C4-2B (cell line): Measurements from ENCODE around the gene NPTXR.

Experiments
- ZFX ChIP-seq: fragments of 450-650 bp; IDR thresholded peaks from 2 replicates; pipeline ENCODE4 v1.6.1; 2017
- TF ChIP-seq, protein P1 (sequence below): fragments of 450-650 bp; conservative IDR thresholded peaks from 2 replicates; pipeline ENCODE4 v1.5.1; 2017; ENCODE audit warnings: mild to moderate bottlenecking

DNA sequence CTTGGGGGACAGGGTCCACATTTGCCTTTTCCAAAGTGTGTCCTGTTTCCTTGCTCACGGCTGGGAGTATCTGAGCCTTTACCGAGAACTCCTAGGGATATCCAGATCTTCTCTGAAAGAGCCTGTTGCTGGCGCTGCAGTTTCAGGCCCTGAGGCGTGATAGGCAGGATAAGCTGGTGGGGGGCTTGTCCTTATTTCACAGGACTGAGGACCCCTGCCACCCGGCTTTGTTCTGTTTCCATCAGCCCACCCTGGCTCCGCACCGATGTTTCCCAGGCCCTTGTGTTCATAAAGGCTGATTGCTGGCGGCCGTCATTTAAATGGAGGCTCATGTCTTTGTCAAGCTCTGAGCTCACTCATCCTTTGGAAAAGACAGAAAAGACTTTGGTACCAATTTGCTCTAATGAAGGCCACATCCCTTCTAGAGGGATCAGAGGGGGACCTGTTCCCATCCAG lies 9.4 kb upstream of the NPTXR start:
- TF ChIP-seq, protein P1, sequence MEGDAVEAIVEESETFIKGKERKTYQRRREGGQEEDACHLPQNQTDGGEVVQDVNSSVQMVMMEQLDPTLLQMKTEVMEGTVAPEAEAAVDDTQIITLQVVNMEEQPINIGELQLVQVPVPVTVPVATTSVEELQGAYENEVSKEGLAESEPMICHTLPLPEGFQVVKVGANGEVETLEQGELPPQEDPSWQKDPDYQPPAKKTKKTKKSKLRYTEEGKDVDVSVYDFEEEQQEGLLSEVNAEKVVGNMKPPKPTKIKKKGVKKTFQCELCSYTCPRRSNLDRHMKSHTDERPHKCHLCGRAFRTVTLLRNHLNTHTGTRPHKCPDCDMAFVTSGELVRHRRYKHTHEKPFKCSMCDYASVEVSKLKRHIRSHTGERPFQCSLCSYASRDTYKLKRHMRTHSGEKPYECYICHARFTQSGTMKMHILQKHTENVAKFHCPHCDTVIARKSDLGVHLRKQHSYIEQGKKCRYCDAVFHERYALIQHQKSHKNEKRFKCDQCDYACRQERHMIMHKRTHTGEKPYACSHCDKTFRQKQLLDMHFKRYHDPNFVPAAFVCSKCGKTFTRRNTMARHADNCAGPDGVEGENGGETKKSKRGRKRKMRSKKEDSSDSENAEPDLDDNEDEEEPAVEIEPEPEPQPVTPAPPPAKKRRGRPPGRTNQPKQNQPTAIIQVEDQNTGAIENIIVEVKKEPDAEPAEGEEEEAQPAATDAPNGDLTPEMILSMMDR: no peak
- TF ChIP-seq ZFX: no peak
